HepG2 (cell line): ENCODE measurements around the gene ANO10. TPM values are rescaled to one million over a fixed set of nuclear protein-coding genes. Genes with fewer than 3 reads are reported as not detected.

Source experiments
- ATAC-seq: fragments of 200-7000 bp; cut with Tn5 transposase; 3 replicates; pipeline ENCODE4 v1.9.1; 2020; ENCODE audit warnings: mild to moderate bottlenecking, moderate library complexity
- BruUV-seq: library from RNA; stranded (reverse); fragments of 400-500 nt; replicated peaks from 2 replicates; lab custom pipeline; 2021; lab: Mats Ljungman, UMichigan
- CTCF ChIA-PET: fragments of 300-600 bp; formaldehyde crosslinking; extraction: SDS; loops from one replicate; lab custom pipeline; 2021; ENCODE audit warnings: low total read pairs, inconsistent platforms, low intra/inter-chr PET ratio; lab: Yijun Ruan, JAX
- POLR2A ChIA-PET: fragments of 350-600 bp; sonication (Branson Sonifier 250); formaldehyde crosslinking; loops from one replicate; lab custom pipeline; 2020; ENCODE audit warnings: antibody characterized with exemption, inconsistent platforms; lab: Yijun Ruan, JAX
- DNase-seq: peaks from one replicate; pipeline ENCODE4 v3.0.0-alpha.2; 2015; ENCODE audit warnings: low spot score
- FAIRE-seq: peaks from 3 replicates; lab custom pipeline; 2011; peaks lifted over from hg19 to GRCh38; lab: Jason Lieb, UNC
- H2AFZ ChIP-seq: one replicate; pipeline ENCODE4 v1.6.1; 2011; ENCODE audit warnings: low read length, inconsistent platforms
- H3K27ac ChIP-seq: fragments of 300-600 bp; 3 replicates; pipeline ENCODE4 v1.8.0; 2011; ENCODE audit warnings: mixed run types, mild to moderate bottlenecking, mixed read lengths, low read length, inconsistent platforms; ENCODE audit not compliant: insufficient read depth; ENCODE audit errors: extremely low read length
- H3K27me3 ChIP-seq, 2 experiments: fragments of 200-600 bp in 1 of 2; 2 replicates in 1 of 2; 3 replicates in 1 of 2; pipeline versions ENCODE4 v1.6.0 to v1.8.0; 2011; ENCODE audit warnings: low read length in 2 of 2, mild to moderate bottlenecking in 2 of 2, moderate library complexity in 2 of 2, inconsistent platforms in 1 of 2; ENCODE audit not compliant: insufficient read depth in 2 of 2, control insufficient read depth in 1 of 2
- H3K36me3 ChIP-seq, 2 experiments: fragments of 200-600 bp in 1 of 2; replicated peaks in 1 of 2; 2 replicates in 1 of 2; 3 replicates in 1 of 2; pipeline versions ENCODE4 v1.5.1 to v1.8.0; 2011; ENCODE audit warnings: low read length in 2 of 2, inconsistent platforms in 1 of 2; ENCODE audit not compliant: insufficient read depth in 2 of 2, control insufficient read depth in 1 of 2
- H3K4me1 ChIP-seq: 2 replicates; pipeline ENCODE4 v1.5.1; 2012; ENCODE audit warnings: low read length, inconsistent platforms; ENCODE audit not compliant: insufficient read depth
- H3K4me2 ChIP-seq: 2 replicates; pipeline ENCODE4 v1.6.0; 2011; ENCODE audit warnings: low read depth, low read length, inconsistent platforms
- H3K4me3 ChIP-seq, 3 experiments: fragments of 200-600 bp in 1 of 3; sonication (generic), shearing (Covaris generic) in 1 of 3; replicated peaks in 1 of 3; 2 replicates each; pipeline ENCODE4 v1.5.1; 2011 to 2016; ENCODE audit warnings: low read length in 3 of 3, inconsistent platforms in 2 of 3, low read depth in 2 of 3, mild to moderate bottlenecking in 2 of 3, control low read depth in 1 of 3, mixed read lengths in 1 of 3; ENCODE audit not compliant: insufficient read depth in 1 of 3
- H3K79me2 ChIP-seq: one replicate; pipeline ENCODE4 v1.6.1; 2011; ENCODE audit warnings: low read length, inconsistent platforms; ENCODE audit not compliant: insufficient read depth
- H3K9ac ChIP-seq: 2 replicates; pipeline ENCODE4 v1.6.0; 2011; ENCODE audit warnings: mild to moderate bottlenecking, low read depth, low read length, inconsistent platforms; ENCODE audit not compliant: insufficient read depth
- H3K9me3 ChIP-seq: 2 replicates; pipeline ENCODE4 v1.5.1; 2012; ENCODE audit warnings: mild to moderate bottlenecking, low read length
- H4K20me1 ChIP-seq: 2 replicates; pipeline ENCODE4 v1.6.0; 2011; ENCODE audit warnings: inconsistent platforms, mild to moderate bottlenecking, low read length, moderate library complexity; ENCODE audit not compliant: insufficient read depth
- BHLHE40 ChIP-seq: IDR thresholded peaks from 2 replicates; pipeline ENCODE4 v1.6.1; 2011; ENCODE audit warnings: low read length, improper control_type of control experiment
- NFE2L2 ChIP-seq: fragments of 150-350 bp; IDR thresholded peaks from 2 replicates; pipeline ENCODE4 v1.6.1; 2014; ENCODE audit warnings: low read length
- SAP130 ChIP-seq: IDR thresholded peaks from 2 replicates; pipeline ENCODE4 v1.6.1; 2016; ENCODE audit warnings: low read depth
- STAG1 ChIP-seq: sonication (generic); formaldehyde crosslinking; IDR thresholded peaks from 2 replicates; pipeline ENCODE4 v1.4.0; 2020; ENCODE audit warnings: missing genetic modification reagents
- ZNF484 ChIP-seq: sonication (generic); formaldehyde crosslinking; IDR thresholded peaks from 2 replicates; pipeline ENCODE4 v1.5.1; 2020; ENCODE audit warnings: mild to moderate bottlenecking, low read depth, missing genetic modification reagents, borderline replicate concordance
- ZNF660 ChIP-seq: sonication (generic); formaldehyde crosslinking; IDR thresholded peaks from 2 replicates; pipeline ENCODE4 v1.5.1; 2020; ENCODE audit warnings: mild to moderate bottlenecking, low read depth, missing genetic modification reagents, borderline replicate concordance
- ZNF775 ChIP-seq: sonication (generic); formaldehyde crosslinking; IDR thresholded peaks from 2 replicates; pipeline ENCODE4 v1.4.0; 2020; ENCODE audit warnings: missing genetic modification reagents, mild to moderate bottlenecking, moderate library complexity, borderline replicate concordance
- ZNF83 ChIP-seq: sonication (generic); formaldehyde crosslinking; IDR thresholded peaks from 2 replicates; pipeline ENCODE4 v1.4.0; 2020; ENCODE audit warnings: missing genetic modification reagents, mild to moderate bottlenecking, borderline replicate concordance
- WGBS: methylation state at CpG from one replicate; pipeline ENCODE4 v1.1.6; 2017; ENCODE audit warnings: low lambda C conversion rate; 5-methylcytosine and 5-hydroxymethylcytosine counted together
- in situ Hi-C: cut with HindIII; loops from 2 replicates; pipeline ENCODE4 v1.10.0; 2017; ENCODE audit warnings: low pct_unique_long_range_greater_than_20kb; ENCODE audit not compliant: extremely low pct_ligation_motif_present
- intact Hi-C: fragments of 100-400 bp; cut with micrococcal nuclease; formaldehyde crosslinking; loops from one replicate; pipeline ENCODE4 v1.10.0; 2022; ENCODE audit not compliant: unreplicated experiment
- polyA plus RNA-seq, 8 experiments: library from polyadenylated mRNA; depleted of rRNA in 3 of 8; stranded (reverse) in 7 of 8; unstranded in 1 of 8; fragments of >200 nt; fragmentation: Illumina TruSeq in 4 of 8; extraction: Trizol in 4 of 8; gene quantifications; 2 replicates each; pipeline versions ENCODE4 v1.2.1 to v1.2.3, GENCODE V29; 2011 to 2016; ENCODE audit warnings: low read depth in 4 of 8, missing spikeins in 1 of 8, mixed read lengths in 1 of 8; ENCODE audit not compliant: insufficient read depth in 1 of 8
- total RNA-seq, 5 experiments: library from RNA; depleted of rRNA; stranded (reverse); fragments of >200 nt; fragmentation: Illumina TruSeq; extraction: Trizol; gene quantifications; 2 replicates each; pipeline ENCODE4 v1.2.3, GENCODE V29; 2016; ENCODE audit warnings: low read depth in 1 of 5
- TF ChIP-seq, protein P1 (sequence below): sonication (generic); formaldehyde crosslinking; IDR thresholded peaks from 2 replicates; pipeline ENCODE4 v1.5.0; 2020; ENCODE audit warnings: mild to moderate bottlenecking, missing genetic modification reagents, moderate library complexity
- TF ChIP-seq, protein P2 (sequence below), 2 experiments: IDR thresholded peaks; 2 replicates each; pipeline ENCODE4 v1.6.1; 2011 to 2012; ENCODE audit warnings: low read length in 2 of 2, borderline replicate concordance in 1 of 2, low read depth in 1 of 2, mild to moderate bottlenecking in 1 of 2, moderate library complexity in 1 of 2
- TF ChIP-seq, protein P3 (sequence below): sonication (generic); formaldehyde crosslinking; IDR thresholded peaks from 2 replicates; pipeline ENCODE4 v1.8.1; 2023; ENCODE audit warnings: mild to moderate bottlenecking, missing genetic modification reagents, borderline replicate concordance

Gene ANO10
- total and polyA plus RNA-seq, 2 of the 13 experiments (the other 11 are each of a cell fraction or from before 2014, with no cell fraction given): 10.4 to 13.1 TPM

DNA sequence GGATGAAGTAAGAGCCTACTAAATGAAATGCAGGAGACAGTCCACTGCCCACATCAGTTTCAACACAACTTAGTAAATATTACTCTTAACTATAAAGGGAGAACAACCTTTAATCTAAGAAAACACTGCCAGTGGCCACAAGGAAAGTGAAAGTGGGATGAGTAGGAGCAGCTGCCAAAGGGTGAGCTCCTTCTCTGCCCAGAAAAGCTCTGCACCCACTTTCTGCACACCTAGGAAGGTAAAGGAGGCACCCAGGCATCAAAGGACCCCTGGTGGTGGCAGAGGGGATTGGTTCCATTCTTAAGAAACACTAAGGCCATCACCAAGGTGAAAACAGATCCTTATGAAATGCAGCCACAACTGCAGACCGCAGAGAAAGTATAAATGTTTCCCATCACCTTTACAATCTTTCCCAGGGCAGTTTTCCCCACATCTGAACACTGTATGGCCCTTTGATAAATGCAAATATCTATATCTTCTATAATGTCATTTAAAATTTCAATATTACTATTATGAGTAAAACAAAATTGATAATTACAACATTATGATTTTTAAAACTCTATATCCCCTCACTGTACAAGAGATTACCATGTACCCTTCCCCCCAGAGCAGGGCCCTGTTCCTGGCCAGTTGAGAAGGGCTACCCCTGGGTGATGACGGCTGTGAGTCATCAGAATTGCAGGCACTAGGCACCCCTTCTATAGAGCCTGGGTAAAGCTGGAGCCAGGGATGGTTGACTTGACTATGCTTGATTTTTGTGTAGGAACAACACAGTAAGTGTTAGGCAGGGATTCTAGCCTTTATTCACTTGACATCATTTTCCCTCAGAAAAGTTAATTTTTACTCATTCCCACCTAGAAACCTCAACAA, 243.5 kb downstream of the ANO10 start (continued):
- TF ChIP-seq STAG1 (CRISPR knock-in tag) (peak; percentile 82), ZNF484 (CRISPR knock-in tag) (no peak), ZNF660 (CRISPR knock-in tag) (no peak), ZNF775 (no peak)
- TF ChIP-seq, protein P1, sequence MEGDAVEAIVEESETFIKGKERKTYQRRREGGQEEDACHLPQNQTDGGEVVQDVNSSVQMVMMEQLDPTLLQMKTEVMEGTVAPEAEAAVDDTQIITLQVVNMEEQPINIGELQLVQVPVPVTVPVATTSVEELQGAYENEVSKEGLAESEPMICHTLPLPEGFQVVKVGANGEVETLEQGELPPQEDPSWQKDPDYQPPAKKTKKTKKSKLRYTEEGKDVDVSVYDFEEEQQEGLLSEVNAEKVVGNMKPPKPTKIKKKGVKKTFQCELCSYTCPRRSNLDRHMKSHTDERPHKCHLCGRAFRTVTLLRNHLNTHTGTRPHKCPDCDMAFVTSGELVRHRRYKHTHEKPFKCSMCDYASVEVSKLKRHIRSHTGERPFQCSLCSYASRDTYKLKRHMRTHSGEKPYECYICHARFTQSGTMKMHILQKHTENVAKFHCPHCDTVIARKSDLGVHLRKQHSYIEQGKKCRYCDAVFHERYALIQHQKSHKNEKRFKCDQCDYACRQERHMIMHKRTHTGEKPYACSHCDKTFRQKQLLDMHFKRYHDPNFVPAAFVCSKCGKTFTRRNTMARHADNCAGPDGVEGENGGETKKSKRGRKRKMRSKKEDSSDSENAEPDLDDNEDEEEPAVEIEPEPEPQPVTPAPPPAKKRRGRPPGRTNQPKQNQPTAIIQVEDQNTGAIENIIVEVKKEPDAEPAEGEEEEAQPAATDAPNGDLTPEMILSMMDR (CRISPR knock-in tag): peak; percentile 80
- TF ChIP-seq, all 625 proteins: peak for 9

DNA sequence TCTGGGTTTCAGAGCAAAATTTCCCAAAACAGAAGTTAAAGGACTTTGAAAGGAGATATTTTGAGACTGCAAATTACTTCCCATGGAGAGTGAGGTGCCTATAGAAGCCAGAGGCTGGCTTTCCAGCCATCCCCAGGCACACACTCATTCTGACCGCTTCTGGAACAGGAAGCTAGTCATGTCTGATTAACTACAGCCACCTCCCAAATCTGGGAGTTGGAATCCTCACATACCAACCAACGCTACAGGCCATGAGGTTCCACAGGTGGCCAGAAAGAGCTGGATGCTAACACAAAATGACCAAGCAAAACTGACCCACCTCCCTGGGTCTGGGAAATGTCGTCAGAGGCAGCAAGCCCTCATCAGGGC, 248.3 kb downstream of the ANO10 start:
- Histone ChIP-seq H3K4me1 (no peaks in the 10 kb centered on the region; the same call in 1 of the 2 replicates), H3K4me3 (no peak overlapping the region), H3K27me3 (no peaks in the 10 kb centered on the region), H3K9ac (no peak overlapping the region), H3K79me2 (no peaks in the 10 kb centered on the region), H3K4me2 (no peak overlapping the region), H3K36me3 (no peaks in the 10 kb centered on the region), H3K9me3 (no peaks in the 10 kb centered on the region), H2AFZ (no peak overlapping the region), H3K27ac (no peak overlapping the region), H4K20me1 (no peaks in the 10 kb centered on the region)
- ATAC-seq (no peak), DNase-seq (no peak), FAIRE-seq (no peak)
- no TSS peak for BruUV-seq
- intact Hi-C loops (no loop called here), in situ Hi-C loops (no loop called here)
- 90% methylated on average over 2 of the region's 3 CpGs for WGBS
- ChIA-PET POLR2A (no interaction called here), CTCF (no interaction called here)
- TF ChIP-seq, protein P2, sequence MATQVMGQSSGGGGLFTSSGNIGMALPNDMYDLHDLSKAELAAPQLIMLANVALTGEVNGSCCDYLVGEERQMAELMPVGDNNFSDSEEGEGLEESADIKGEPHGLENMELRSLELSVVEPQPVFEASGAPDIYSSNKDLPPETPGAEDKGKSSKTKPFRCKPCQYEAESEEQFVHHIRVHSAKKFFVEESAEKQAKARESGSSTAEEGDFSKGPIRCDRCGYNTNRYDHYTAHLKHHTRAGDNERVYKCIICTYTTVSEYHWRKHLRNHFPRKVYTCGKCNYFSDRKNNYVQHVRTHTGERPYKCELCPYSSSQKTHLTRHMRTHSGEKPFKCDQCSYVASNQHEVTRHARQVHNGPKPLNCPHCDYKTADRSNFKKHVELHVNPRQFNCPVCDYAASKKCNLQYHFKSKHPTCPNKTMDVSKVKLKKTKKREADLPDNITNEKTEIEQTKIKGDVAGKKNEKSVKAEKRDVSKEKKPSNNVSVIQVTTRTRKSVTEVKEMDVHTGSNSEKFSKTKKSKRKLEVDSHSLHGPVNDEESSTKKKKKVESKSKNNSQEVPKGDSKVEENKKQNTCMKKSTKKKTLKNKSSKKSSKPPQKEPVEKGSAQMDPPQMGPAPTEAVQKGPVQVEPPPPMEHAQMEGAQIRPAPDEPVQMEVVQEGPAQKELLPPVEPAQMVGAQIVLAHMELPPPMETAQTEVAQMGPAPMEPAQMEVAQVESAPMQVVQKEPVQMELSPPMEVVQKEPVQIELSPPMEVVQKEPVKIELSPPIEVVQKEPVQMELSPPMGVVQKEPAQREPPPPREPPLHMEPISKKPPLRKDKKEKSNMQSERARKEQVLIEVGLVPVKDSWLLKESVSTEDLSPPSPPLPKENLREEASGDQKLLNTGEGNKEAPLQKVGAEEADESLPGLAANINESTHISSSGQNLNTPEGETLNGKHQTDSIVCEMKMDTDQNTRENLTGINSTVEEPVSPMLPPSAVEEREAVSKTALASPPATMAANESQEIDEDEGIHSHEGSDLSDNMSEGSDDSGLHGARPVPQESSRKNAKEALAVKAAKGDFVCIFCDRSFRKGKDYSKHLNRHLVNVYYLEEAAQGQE (IDR thresholded peaks at IDR 0.05; ENCODE audit: borderline replicate concordance in 1 of 2, low read depth in 1 of 2, low read length in 2 of 2): no peak
- TF ChIP-seq, protein P3, sequence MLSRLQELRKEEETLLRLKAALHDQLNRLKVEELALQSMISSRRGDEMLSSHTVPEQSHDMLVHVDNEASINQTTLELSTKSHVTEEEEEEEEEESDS: no peak
- no peak for TF ChIP-seq ZNF83
- TF ChIP-seq SAP130 (CRISPR knock-in tag): no peak
- no peak for TF ChIP-seq BHLHE40
- no peak for TF ChIP-seq NFE2L2
